Anterior cingulate cortex (tissue), 58 donors: ENCODE results near the gene FGF3.
"Not testable (repeated sequence)": the region's sequence is repeated elsewhere in the genome, so short reads cannot be mapped to it uniquely, and the experiment has no call there.

ENCODE experiments used
- DNase-seq, 58 donors: peaks; one replicate each; lab custom pipeline; 2025; lab: John Stamatoyannopoulos, UW

The FGF3 gene

DNA sequence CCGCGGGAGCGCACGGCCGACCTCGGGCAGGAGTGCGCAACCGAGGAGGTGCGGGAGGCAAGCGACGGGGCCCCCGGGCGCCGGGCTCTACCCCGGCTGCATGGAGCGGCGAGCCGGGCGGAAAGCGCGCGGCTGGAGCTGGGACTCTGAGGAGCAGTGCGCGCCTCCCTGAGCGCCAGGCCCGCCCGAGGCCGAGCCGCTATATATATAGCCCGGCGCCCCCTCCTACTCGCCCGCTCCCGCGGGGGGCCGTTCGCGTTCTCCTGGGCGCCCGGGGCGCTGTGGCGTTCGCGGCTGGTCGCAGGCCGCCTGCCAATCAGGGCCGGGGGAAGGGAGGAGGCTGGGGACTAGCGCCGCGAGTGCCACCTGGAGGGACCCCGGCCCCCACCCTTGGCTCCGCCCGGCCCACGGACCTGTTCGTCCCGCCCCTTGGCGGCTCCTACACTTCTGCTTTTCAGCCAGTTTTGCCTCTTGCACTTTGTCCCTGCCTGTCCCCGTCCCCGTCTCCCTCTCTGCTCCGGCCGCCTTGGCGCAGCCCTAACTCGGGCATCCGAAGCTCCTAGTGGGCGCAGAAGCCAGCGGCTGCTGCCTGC is 44.0 kb downstream of the FGF3 start, which contains the start of gene FGF4:
FGF4 (minus strand) TSS at position 179 of the 593 bp plus-strand sequence. CDS start 257 bp downstream, outside the sequence.
- no peak for DNase-seq

DNA sequence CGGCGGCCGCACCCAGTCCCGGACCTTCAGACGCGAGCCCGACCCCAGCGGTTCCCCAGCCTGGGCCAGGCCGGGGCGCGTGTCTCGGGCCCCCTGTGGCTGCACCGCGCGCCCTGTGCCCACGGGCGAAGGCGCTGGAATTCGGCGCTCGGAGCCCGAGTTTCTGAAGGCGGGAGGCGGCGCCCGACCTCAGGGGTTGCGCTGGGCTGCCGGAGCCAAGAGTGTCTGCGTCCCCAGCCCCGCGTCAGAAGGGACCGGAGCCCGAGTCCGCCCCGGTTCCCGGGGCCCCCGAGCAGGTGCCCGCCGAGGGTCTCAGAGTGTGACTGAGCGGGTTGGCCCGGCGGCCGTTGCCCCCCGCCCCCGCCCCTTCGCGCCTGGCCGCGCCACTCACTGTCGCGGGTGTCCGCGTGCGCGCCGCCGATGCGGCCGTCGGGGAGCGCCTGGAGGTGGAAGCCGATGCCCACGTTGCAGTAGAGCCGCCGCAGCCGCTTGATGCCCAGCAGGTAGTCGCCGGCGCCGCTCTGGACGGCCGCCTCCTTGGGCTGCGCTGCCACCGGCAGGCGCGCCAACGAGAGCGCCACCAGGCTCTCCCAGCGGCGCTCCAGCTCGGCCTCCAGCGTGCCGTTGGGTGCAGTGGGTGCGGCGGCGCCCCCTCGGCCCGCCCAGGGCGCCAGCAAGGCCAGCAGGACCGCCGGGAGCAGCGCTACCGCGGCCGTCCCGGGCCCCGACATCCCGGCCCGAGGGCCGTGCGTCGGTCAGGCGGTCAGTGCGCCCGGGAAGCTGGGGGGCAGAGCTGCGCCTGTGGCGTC is 44.7 kb downstream of the FGF3 start:
- DNase-seq, result no peak

DNA sequence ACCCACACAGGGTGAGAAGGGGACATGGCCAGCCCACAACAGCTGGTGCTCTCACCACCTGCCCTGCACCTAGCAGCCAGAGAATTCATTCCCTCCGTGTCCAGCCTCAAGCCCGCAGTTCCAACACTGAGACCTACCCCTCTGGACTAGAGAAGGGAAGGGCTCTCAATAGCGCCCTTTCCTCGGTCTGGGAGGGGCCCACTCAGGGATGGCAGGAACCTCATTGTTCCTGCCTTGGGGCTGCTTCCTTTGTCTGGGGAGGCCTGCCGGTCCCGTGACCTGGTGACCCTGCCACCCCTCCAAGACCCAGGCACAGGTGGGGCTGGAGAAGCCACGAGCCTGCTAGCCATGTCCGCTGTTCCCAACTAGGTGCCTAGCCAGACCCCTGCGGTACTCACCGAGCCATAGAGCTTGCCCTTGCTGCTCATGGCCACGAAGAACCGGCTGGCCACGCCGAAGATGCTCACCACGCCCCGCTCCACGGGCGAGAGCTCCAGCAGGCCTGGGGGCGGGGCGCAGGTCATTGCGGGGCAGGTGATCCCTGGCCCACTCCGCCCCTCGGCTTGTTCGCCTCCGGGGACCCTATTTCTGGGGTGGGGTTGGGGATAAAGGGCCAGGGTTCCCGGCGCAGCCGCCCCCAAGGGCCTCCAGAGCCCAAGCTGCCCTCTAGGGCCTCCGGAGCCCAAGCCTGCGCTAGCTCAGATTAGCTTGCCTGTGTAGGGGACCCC is 45.4 kb downstream of the FGF3 start:
- no peak for DNase-seq

DNA sequence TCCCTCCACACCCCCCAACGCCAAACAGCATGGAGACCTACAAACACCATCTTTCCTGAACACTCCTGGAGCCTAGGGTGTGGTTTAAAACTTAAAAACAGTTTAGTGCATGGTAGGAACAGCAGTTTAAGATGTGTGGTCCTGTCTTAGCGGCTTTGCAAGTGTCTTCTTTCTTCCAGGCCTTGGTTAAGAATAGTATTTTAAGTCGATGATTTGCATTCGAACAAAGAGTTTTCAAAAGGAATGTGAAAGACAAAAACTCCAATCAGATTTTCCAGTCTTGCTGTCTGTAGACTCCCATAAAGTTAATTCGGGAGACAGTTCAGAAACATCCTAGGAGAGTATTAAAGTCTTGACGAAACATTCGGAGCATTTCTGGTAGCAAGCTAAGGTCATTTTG is 47.8 kb downstream of the FGF3 start:
- no peak for DNase-seq

DNA sequence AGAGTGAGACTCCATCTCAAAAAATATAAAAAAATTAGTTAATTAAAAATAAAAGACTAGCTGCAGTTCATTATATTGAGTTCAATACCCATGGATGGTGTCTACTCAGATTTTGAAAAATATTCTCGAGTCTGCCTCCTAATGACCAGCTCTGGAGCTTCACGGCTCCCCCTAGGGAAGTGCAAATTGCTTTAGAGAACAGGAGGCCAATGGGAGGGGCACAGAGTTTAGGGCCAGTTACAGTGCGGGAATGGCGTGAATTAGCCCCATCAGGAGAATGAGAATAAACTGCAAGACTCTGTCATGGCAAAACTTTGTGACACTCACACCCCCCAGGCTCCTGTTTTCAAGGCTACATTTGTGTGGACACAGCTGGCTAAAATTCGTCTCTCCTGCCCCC is 48.7 kb downstream of the FGF3 start:
- no peak for DNase-seq

DNA sequence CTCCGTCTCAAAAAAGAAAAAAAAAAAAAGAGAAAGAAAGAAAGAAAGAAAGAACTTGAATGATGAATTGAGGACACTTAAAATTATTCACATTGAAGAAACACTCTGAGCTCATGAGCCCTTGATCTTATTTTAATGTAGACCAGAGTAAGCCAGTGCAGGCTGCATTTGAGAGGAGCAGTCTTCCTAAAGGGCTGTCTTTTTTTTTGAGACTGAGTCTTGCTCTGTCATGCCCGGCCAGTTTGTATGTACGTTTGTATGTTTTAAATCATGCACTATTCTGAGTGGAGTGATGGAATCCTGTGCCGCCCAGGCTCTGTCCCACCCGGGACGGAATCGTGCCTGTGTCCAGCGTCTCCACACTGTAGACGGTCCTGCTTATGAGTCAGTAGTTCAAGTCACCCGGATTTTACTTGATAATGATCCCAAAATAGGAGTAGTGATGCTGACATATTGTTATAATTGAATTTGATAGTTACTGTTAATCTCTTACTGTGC is 53.7 kb downstream of the FGF3 start:
- no peak for DNase-seq

DNA sequence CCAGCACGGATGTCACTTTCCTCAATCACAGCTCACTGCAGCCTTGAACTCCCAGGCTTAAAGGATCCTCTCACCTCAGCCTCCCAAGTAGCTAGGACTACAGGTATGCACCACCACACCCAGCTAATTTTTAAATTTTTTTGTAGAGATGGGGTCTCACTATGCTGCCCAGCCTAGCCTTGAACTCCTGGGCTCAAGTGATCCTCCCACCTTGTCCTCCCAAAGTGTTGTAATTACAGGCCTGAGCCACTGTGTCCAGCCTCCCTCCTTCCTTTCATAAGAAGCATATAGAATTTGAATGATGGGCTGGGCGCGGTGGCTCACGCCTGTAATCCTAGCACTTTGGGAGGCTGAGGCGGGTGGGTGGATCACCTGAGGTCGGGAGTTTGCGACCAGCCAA is 54.3 kb downstream of the FGF3 start:
- DNase-seq, result not testable (repeated sequence)

DNA sequence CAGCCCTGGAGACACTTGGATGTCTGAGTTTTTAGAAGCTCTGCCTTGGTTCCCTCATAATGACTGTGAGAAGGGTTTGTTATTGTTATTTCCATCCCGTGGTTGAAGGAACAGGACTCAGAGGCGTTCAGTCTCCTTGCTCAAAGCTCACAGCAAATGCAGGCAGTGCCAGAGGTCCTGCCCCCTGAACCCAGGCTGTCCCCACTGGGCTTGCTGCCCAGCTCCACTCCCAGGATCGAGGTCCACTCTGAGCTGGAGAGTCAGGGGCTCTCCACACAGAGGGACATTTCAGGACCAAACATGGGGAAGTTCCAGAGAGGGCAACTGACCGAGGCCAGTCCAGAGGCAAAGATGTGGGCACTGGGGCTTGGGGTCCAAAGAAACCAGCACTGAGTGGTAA is 58.9 kb downstream of the FGF3 start:
- no peak for DNase-seq
